ENCODE data around the gene C14orf132.
"Not testable (repeated sequence)": the region's sequence is repeated elsewhere in the genome, so short reads cannot be mapped to it uniquely, and the experiment has no call there.

C14orf132 gene

GRCh38 chr14:96060186-96060933 lies 21.2 kb downstream of the C14orf132 start:
- no peak for DNase-seq

GRCh38 chr14:96062010-96062409 lies 22.8 kb downstream of the C14orf132 start:
- no peak for DNase-seq

- DNase-seq = no peak
Measured at GRCh38 chr14:96062506-96062905, 23.3 kb downstream of the C14orf132 start.

GRCh38 chr14:96064866-96065265 lies 25.7 kb downstream of the C14orf132 start:
- DNase-seq = no peak

- DNase-seq = no peak
Measured at GRCh38 chr14:96065661-96066459, 26.7 kb downstream of the C14orf132 start.

- DNase-seq = no peak
Measured at GRCh38 chr14:96066976-96067375, 27.8 kb downstream of the C14orf132 start.

GRCh38 chr14:96067985-96068930 lies 29.1 kb downstream of the C14orf132 start:
- no peak for DNase-seq

- no peak for DNase-seq
Measured at GRCh38 chr14:96069421-96069820, 30.3 kb downstream of the C14orf132 start.

- no peak for DNase-seq
Measured at GRCh38 chr14:96071561-96071960, 32.4 kb downstream of the C14orf132 start.

- no peak for DNase-seq
Measured at GRCh38 chr14:96072076-96072475, 32.9 kb downstream of the C14orf132 start.

- DNase-seq = no peak
Measured at GRCh38 chr14:96072746-96073145, 33.6 kb downstream of the C14orf132 start.

- DNase-seq = not testable (repeated sequence)
Measured at GRCh38 chr14:96073260-96074039, 34.3 kb downstream of the C14orf132 start.

- no peak for DNase-seq
Measured at GRCh38 chr14:96077983-96078624, 38.9 kb downstream of the C14orf132 start.

GRCh38 chr14:96078625-96079016 lies 39.5 kb downstream of the C14orf132 start:
- DNase-seq = no peak

GRCh38 chr14:96079066-96079465 lies 39.9 kb downstream of the C14orf132 start:
- no peak for DNase-seq

- no peak for DNase-seq
Measured at GRCh38 chr14:96080571-96080970, 41.4 kb downstream of the C14orf132 start.

GRCh38 chr14:96081224-96081623 lies 42.1 kb downstream of the C14orf132 start:
- DNase-seq = no peak

- DNase-seq = no peak
Measured at GRCh38 chr14:96081767-96082400, 42.7 kb downstream of the C14orf132 start.

- no peak for DNase-seq
Measured at GRCh38 chr14:96082420-96083300, 43.5 kb downstream of the C14orf132 start.

Measured in central memory CD4-positive, alpha-beta T cell (primary cell).